Measurements from ENCODE around the gene NUDT22. TPM values are rescaled to one million over a fixed set of nuclear protein-coding genes. Genes with fewer than 3 reads are reported as not detected.

NUDT22 gene
- total and polyA plus RNA-seq, 2 of the 8 experiments (the other 6 are each of a cell fraction or from before 2014, with no cell fraction given), result 43.4 to 69.0 TPM

DNA sequence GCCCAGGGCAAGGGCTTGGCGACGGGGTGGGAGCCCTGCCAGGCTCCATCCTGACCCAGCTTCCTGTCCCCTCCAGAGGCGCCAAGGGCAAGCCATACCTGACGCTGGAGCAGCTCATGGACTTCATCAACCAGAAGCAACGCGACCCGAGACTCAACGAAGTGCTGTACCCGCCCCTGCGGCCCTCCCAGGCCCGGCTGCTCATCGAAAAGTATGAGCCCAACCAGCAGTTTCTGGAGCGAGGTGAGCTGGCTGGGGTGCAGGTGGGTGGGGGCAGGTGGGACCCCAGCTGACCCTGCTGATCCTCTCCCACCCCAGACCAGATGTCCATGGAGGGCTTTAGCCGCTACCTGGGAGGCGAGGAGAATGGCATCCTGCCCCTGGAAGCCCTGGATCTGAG, 30.2 kb downstream of the NUDT22 start:
- H3K4me2 ChIP-seq (ENCODE audit: insufficient read depth in 1 of 2, low read depth in 2 of 2, low read length in 2 of 2), result no peak overlapping the region
- peaks cover 20 to 59% (median 35%) of the 10 kb centered on the region in 4 experiments for H3K36me3 ChIP-seq (ENCODE audit: control insufficient read depth in 2 of 4, insufficient read depth in 4 of 4, low read length in 3 of 4)
- no peaks in the 10 kb centered on the region for H3K27me3 ChIP-seq (replicated peaks in 1 of 4; ENCODE audit: control insufficient read depth in 3 of 4, extremely low read depth in 1 of 4, insufficient read depth in 3 of 4, low read length in 3 of 4)
- peaks cover 7% of the 10 kb centered on the region; the same call in 1 of the 2 replicates for H3K23me2 ChIP-seq (ENCODE audit: low read depth, low read length)
- H2BK15ac ChIP-seq (ENCODE audit: low read length), result no peak overlapping the region
- no peak for DNase-seq (ENCODE audit: low read depth in 1 of 2, low spot score in 2 of 2)
- no peak overlapping the region for H2AK5ac ChIP-seq (ENCODE audit: low read depth, low read length)
- no peak overlapping the region for H2BK12ac ChIP-seq (ENCODE audit: low read depth, low read length)
- no peak overlapping the region for H3K18ac ChIP-seq (ENCODE audit: extremely low read depth, low read length)
- no peak overlapping the region for H3K27ac ChIP-seq (ENCODE audit: low read depth, low read length)
- no peak overlapping the region for H2BK120ac ChIP-seq (replicated peaks; ENCODE audit: low read depth, low read length)
- H3K23ac ChIP-seq (ENCODE audit: insufficient read length), result no peak overlapping the region
- FAIRE-seq, result no peak
- no peaks in the 10 kb centered on the region for H3K9me3 ChIP-seq (ENCODE audit: insufficient read depth in 2 of 2, low read depth in 1 of 2, low read length in 1 of 2)
- WGBS, 2 experiments (ENCODE audit: extremely low coverage in 1 of 2, insufficient coverage in 1 of 2, insufficient read length in 1 of 2, insufficient replicate concordance in 2 of 2, low coverage in 1 of 2, low lambda C conversion rate in 2 of 2, missing lambda C conversion rate in 1 of 2), result 93% methylated on average over 15 of the region's 15 CpGs; no CpG with 5 or more reads in 1 of the 2 experiments
- H3K79me1 ChIP-seq (ENCODE audit: low read depth, low read length), result peaks cover 2% of the 10 kb centered on the region; the same call in 1 of the 2 replicates
- H4K20me1 ChIP-seq (replicated peaks in 1 of 2; ENCODE audit: control insufficient read depth in 1 of 2, insufficient read depth in 2 of 2, low read length in 2 of 2), result peaks cover 10 to 24% of the 10 kb centered on the region in 2 experiments
- H2BK20ac ChIP-seq (ENCODE audit: low read length), result no peak overlapping the region
- no peak overlapping the region for H4K91ac ChIP-seq (replicated peaks; ENCODE audit: insufficient read length, low read length)
- POLR2A ChIA-PET (ENCODE audit: partially characterized antibody), result interaction anchor here (0.7 to 7.1 kb wide), 3 partner anchors 11 to 25 kb away, joined by 3 to 101 read pairs (median 36); partner anchors contain the start of gene PPP1R14B
- no peak overlapping the region for H3K56ac ChIP-seq (replicated peaks; ENCODE audit: insufficient read length, low read depth, low read length)
- no peak overlapping the region for H3K14ac ChIP-seq (ENCODE audit: insufficient read length)
- H3K4ac ChIP-seq (replicated peaks; ENCODE audit: insufficient read length, low read depth, low read length), result no peak overlapping the region
- H2AFZ ChIP-seq (ENCODE audit: low read length), result no peak overlapping the region
- H4K8ac ChIP-seq (ENCODE audit: extremely low read depth, insufficient read depth, low read length), result no peak overlapping the region
- no peak overlapping the region for H3K9ac ChIP-seq (replicated peaks in 1 of 4; ENCODE audit: extremely low read depth in 1 of 4, low read depth in 3 of 4, low read length in 3 of 4)
- no peak overlapping the region for H2BK5ac ChIP-seq (ENCODE audit: low read depth, low read length)
- H3K4me1 ChIP-seq (replicated peaks in 1 of 4; ENCODE audit: control insufficient read depth in 3 of 4, insufficient read depth in 4 of 4, low read length in 3 of 4), result peaks cover 0 to 9% (median 4%) of the 10 kb centered on the region in 4 experiments; a peak in 3 of 7 replicates
- TF ChIP-seq POLR2A (IDR thresholded peaks at IDR 0.05; ENCODE audit: control extremely low read depth in 1 of 2, low read depth in 2 of 2, low read length in 2 of 2) (no peak), SP4 (IDR thresholded peaks at IDR 0.05; ENCODE audit: low read length) (no peak)
- CTCF ChIA-PET (ENCODE audit: partially characterized antibody), result interaction anchor here (0.9 to 5.9 kb wide), 3 partner anchors 9 to 52 kb away, joined by 3 to 62 read pairs (median 3); partner anchors contain the start of gene FERMT3
- peaks cover 0 to 23% of the 10 kb centered on the region in 2 experiments; a peak in 1 of 4 replicates for H3K79me2 ChIP-seq (ENCODE audit: control insufficient read depth in 1 of 2, insufficient read depth in 2 of 2, low read length in 2 of 2)
- no peak overlapping the region for H3K4me3 ChIP-seq (ENCODE audit: extremely low read depth in 1 of 4, insufficient read depth in 2 of 4, low read depth in 3 of 4, low read length in 4 of 4)
- no peak overlapping the region for H4K5ac ChIP-seq (ENCODE audit: insufficient read length, low read depth, low read length)

All from H1 (cell line).